G401.6 (cell line): Measurements from ENCODE around the gene GPT2.
"Not testable (repeated sequence)": the region's sequence is repeated elsewhere in the genome, so short reads cannot be mapped to it uniquely, and the experiment has no call there.

Experiments used
- FAIRE-seq: peaks from 2 replicates; lab custom pipeline; 2012; peaks lifted over from hg19 to GRCh38; lab: Jason Lieb, UNC

GPT2 gene

GRCh38 chr16:46923513-46924295 is 39.5 kb downstream of the GPT2 start:
- FAIRE-seq: no peak

- FAIRE-seq: no peak
Measured at GRCh38 chr16:46924402-46924801, 40.2 kb downstream of the GPT2 start.

DNA sequence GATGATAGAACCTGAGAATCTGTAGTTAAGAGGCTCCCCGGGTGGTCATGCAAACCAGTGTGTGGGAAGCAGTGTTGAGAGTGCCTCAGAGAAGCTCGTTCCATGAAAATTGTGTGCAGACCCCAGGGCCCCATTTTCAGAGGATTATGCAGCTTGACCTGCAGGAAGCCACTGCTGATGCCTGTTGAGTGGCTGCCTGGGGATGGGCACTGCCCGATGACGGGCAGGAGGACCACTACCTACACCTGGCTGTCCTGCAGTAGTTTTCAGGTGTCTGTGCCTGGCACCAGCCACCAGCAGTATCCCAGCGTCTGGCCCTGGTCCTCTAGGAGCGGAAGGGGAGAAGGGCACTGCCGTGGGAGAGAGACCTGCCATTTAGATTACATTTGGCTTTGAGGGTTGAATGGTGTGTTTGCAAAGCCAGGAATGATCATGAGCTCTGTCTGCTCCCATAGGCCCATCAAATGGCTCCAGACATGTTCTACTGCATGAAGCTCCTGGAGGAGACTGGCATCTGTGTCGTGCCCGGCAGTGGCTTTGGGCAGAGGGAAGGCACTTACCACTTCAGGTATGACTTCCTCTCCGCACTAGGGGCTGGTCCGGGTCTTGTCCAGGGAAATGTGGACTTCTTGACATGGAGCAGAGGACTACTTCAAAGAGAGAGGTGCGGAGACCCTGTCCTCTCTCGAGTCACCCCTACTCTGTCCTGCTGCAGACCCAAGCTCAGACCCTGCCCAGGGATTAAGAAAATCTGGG is 42.5 kb downstream of the GPT2 start:
- FAIRE-seq: no peak

GRCh38 chr16:46927273-46927672 is 43.1 kb downstream of the GPT2 start:
- FAIRE-seq: no peak

DNA sequence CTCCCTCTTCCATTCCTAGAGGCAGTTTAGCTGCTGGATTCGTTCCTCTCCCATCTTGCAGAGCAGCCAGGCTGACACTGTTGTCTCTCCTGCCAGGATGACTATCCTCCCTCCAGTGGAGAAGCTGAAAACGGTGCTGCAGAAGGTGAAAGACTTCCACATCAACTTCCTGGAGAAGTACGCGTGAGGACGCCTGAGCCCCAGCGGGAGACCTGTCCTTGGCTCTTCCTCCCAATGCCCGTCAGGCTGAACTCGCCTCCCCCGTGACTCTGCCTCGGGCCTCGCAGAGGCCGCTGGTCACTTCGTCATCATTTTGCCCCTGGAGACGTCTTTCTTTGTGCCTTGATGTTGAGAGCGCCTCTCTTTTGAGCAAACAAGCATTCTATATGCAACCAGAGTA is 44.6 kb downstream of the GPT2 start:
- no peak for FAIRE-seq

- no peak for FAIRE-seq
Measured at GRCh38 chr16:46929378-46930332, 45.5 kb downstream of the GPT2 start.

DNA sequence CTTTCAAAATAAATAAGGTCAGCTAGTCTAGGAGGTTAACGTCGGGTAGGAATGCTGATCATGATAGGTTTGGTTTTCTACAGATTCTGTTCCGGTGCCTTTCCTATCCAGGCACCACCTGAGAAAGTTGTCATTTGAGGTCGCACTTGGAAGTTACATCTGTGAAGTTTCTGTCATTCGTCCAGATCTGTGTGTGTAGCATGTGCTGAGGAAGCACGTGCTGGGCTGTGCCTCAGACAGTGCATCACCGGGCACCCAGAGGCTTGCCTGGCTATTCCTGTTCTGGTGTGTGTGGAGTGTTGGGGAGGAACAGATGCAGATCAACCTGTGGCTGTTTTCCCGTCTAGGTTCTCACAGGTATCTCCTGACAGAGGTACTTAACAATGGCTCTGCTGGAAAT is 46.7 kb downstream of the GPT2 start:
- no peak for FAIRE-seq

DNA sequence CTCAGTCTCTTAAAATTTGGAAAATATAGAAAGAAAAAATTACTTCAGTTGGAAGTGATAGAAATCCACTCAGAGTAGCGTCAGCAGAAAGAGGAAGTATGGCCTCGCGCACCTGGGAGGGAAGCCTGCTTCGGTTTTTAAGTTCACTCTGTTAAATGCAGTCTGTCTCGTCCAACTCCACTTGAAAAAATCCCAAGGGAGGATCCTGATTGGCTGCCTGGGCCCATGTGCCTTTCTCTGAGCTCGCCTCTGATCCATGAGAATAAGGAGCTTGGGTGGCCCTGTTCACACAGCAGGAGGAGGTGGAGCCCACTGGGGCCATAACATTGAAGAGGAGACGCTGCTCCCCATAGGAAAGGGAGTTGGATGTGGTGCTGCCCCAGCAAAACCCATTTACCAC is 48.6 kb downstream of the GPT2 start:
- no peak for FAIRE-seq

- FAIRE-seq: no peak
Measured at GRCh38 chr16:46937536-46937935, 53.4 kb downstream of the GPT2 start.

DNA sequence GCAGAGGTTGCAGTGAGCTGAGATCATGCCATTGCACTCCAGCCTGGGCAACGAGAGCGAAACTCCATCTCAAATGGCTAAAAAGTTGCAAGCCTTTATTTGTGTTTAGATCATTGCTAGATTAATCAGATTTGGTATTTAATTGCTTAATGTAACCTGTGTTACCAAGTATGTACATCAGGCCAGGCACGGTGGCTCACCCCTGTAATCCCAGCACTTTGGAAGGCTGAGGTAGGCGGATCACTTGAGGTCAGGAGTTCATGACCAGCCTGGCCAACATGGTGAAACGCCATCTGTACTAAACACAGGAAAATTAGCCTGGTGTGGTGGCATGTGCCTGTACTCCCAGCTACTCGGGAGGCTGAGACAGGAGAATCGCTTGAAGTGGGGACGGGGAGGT is 60.6 kb downstream of the GPT2 start:
- FAIRE-seq: not testable (repeated sequence)

- peak; percentile 90 for FAIRE-seq
Measured at GRCh38 chr16:46947900-46948547, 63.9 kb downstream of the GPT2 start.

GRCh38 chr16:46948548-46949166 is 64.5 kb downstream of the GPT2 start:
- FAIRE-seq: no peak

- no peak for FAIRE-seq
Measured at GRCh38 chr16:46949241-46949892, 65.2 kb downstream of the GPT2 start.

DNA sequence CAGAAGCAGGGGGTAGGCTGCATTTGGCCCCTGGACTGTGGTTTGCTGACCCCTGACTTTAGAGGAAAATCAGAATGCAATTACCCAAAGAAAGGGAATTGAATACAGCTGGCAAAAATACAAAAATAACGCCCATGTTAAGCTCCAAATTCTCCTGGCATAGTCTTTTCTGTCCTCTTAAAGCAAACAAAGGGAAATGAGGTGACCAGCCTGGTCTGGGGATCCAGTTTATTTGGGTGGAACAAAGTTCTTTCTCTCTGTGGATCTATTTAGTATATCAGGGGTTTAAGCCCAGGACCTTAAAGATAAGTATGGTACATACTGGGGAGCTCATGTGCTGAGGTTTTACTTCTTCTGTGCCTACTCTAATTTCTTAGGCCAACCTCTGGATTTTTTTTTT is 65.8 kb downstream of the GPT2 start:
- FAIRE-seq: no peak

GRCh38 chr16:46954562-46954961 is 70.4 kb downstream of the GPT2 start:
- FAIRE-seq: no peak

DNA sequence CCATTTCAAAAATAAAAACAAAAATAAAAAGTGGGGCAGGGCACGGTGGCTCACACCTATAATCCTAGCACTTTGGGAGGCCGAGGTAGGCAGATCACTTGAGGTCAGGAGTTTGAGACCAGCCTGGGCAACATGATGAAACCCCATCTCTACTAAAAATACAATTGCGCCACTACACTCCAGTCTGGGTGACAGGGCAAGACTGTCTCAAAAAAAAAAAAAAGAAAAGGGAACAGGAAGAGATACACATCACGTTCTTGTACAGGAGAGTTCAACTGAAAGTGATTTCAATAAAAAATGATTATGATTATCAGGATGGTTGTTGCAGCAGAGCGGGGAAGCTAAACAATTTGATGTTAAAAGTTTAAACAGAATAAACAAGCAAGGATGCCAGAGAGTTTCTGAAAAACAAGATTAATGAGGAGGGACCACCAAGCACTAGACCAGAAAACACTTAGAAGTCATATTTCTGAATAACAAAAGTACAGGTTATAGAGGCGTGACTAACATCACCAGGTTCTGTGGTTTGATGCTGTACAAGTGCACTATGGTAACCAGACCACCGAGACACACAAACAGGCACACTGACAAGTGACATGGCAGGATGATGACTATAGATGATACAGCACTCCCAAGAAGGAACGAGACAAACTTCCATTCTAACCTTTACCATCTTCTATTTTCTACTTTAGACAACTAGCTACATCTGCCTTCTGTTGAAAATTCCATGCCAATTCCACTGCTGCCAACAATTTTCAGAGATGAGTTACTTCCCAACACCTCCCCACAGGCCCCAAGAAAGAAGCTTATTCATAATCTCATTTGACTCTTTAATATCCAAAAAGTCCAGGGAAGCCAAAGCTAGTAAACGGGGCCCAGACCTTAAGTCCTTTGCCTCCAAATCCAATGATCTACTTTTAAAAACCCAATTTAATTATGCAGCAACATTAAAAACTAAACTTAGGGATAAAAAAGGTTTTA is 77.5 kb downstream of the GPT2 start:
- FAIRE-seq: no peak

DNA sequence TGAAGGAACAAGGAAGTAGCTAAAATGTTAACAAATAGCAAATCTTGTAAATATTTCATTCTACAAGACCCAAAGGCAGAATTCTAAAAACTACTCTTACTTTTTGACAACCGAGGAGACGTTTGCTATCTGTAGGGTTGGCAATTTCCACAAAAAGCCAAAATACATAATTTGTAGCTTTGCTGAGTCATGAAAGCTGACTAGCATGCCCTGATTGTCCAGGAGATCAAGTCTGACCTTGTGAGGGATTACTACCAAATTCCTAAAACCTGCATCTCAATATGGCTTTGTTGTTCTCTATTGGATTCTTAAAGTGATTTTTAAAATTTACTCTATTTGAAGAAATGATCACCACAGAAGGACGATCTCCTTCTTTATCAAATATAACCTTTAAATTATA is 78.5 kb downstream of the GPT2 start:
- no peak for FAIRE-seq

- FAIRE-seq: no peak
Measured at GRCh38 chr16:46968063-46968435, 83.9 kb downstream of the GPT2 start.

- no peak for FAIRE-seq
Measured at GRCh38 chr16:46970089-46970488, 85.9 kb downstream of the GPT2 start.

DNA sequence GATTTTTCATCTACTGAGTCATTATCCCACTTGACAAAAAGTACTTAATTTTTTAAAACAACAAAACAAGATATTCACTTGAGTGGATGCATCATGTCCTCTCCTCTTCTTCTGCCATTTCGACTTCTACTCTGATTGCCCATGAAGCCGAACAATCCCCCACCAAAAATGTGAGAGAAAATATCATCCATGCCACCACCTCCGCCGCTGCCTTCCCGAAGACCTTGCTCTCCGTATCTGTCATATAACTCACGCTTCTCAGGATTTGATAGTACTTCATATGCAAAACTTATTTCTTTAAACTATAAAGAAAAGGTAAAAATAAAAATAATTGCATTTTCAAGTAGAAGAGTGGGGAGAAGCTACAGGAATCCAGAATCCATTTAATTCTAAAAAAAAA is 87.1 kb downstream of the GPT2 start:
- FAIRE-seq: no peak
